Astrocyte (in vitro differentiated cells and primary cell): ENCODE results near the gene HS3ST3A1.

Experiments used
- EZH2 ChIP-seq: IDR thresholded peaks from 2 replicates; pipeline ENCODE4 v1.6.1; 2012; ENCODE audit warnings: mild to moderate bottlenecking, low read length, inconsistent platforms; ENCODE audit not compliant: insufficient read depth
- TF ChIP-seq, protein P1 (sequence below): IDR thresholded peaks from 2 replicates; pipeline ENCODE4 v1.5.1; 2011; ENCODE audit warnings: low read depth, mild to moderate bottlenecking, inconsistent platforms, low read length, moderate library complexity; ENCODE audit not compliant: insufficient read depth

DNA sequence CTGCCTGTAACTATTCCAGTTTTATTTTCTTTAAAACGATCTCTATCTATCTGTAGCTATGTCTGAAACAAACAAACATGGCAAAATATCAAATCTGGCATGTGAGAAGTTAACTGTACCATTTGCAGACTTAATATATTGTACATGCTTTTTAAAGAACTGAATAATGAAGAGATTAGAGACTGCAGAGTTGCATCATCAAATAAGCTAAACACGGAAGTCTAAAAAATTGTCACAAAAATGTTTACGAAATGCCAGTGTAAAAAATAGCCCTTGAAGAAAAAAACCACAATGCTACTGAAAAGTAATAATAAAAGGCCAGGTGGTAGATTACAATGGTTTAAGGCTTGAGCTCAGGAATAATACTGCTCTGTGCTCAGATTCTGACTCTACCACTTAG lies 43.1 kb downstream of the HS3ST3A1 start:
- TF ChIP-seq, protein P1, sequence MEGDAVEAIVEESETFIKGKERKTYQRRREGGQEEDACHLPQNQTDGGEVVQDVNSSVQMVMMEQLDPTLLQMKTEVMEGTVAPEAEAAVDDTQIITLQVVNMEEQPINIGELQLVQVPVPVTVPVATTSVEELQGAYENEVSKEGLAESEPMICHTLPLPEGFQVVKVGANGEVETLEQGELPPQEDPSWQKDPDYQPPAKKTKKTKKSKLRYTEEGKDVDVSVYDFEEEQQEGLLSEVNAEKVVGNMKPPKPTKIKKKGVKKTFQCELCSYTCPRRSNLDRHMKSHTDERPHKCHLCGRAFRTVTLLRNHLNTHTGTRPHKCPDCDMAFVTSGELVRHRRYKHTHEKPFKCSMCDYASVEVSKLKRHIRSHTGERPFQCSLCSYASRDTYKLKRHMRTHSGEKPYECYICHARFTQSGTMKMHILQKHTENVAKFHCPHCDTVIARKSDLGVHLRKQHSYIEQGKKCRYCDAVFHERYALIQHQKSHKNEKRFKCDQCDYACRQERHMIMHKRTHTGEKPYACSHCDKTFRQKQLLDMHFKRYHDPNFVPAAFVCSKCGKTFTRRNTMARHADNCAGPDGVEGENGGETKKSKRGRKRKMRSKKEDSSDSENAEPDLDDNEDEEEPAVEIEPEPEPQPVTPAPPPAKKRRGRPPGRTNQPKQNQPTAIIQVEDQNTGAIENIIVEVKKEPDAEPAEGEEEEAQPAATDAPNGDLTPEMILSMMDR, result no peak
- no peak for TF ChIP-seq EZH2
